ENCODE measurements around the gene NTM.

DNA sequence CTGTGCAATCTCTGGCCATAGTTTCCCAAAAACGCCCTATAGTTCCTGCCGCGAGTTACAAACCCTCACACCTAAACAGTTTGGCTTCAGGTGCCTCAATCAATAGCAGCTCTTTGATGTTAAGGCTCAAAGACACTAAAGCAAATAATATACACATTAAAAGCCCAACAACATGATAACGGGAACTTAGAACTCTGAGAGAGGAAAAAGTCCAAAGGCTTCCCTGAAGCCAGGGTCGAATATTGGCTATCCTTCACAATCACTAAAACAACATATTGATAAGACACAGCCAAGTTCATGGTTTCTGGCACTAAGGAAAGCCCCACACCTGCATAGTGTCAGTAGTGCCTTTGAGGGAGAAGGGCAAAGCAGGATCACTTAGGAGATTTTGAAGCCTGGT lies 54.9 kb downstream of the NTM start:
- TF ChIP-seq, protein P1, sequence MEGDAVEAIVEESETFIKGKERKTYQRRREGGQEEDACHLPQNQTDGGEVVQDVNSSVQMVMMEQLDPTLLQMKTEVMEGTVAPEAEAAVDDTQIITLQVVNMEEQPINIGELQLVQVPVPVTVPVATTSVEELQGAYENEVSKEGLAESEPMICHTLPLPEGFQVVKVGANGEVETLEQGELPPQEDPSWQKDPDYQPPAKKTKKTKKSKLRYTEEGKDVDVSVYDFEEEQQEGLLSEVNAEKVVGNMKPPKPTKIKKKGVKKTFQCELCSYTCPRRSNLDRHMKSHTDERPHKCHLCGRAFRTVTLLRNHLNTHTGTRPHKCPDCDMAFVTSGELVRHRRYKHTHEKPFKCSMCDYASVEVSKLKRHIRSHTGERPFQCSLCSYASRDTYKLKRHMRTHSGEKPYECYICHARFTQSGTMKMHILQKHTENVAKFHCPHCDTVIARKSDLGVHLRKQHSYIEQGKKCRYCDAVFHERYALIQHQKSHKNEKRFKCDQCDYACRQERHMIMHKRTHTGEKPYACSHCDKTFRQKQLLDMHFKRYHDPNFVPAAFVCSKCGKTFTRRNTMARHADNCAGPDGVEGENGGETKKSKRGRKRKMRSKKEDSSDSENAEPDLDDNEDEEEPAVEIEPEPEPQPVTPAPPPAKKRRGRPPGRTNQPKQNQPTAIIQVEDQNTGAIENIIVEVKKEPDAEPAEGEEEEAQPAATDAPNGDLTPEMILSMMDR (IDR thresholded peaks at IDR 0.05; ENCODE audit: extremely low read depth in 1 of 2, insufficient read depth in 1 of 2, low read depth in 1 of 2, low read length in 2 of 2): no peak
- TF ChIP-seq POLR2AphosphoS5 (IDR thresholded peaks at IDR 0.05; ENCODE audit: insufficient read depth, low read depth, low read length) (no peak), EZH2 (IDR thresholded peaks at IDR 0.05; ENCODE audit: borderline replicate concordance, low read depth, low read length, severe bottlenecking) (no peak), POLR2A (IDR thresholded peaks at IDR 0.05; ENCODE audit: low read depth, low read length) (no peak), MYC (IDR thresholded peaks at IDR 0.05; ENCODE audit: low read depth, low read length) (no peak), JUN (IDR thresholded peaks at IDR 0.05; ENCODE audit: borderline replicate concordance, insufficient read depth, insufficient read length, low read depth) (no peak), FOS (IDR thresholded peaks at IDR 0.05; ENCODE audit: borderline replicate concordance, insufficient read depth, low read length) (no peak)
- TF ChIP-seq, protein P2, sequence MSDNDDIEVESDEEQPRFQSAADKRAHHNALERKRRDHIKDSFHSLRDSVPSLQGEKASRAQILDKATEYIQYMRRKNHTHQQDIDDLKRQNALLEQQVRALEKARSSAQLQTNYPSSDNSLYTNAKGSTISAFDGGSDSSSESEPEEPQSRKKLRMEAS (IDR thresholded peaks at IDR 0.05; ENCODE audit: insufficient read depth, insufficient read length): no peak

Measured in endothelial cell of umbilical vein (primary cell).